IPS DF 6.9 (cell line): ENCODE measurements around the gene C19orf85.
A peak's percentile ranks its signal among the peaks of the same experiment; 100 is the strongest.

Experiments used
- DNase-seq: peaks from one replicate; pipeline ENCODE4 v3.0.0-alpha.2; 2013; ENCODE audit warnings: low read depth, low spot score
- H3K27ac ChIP-seq: one replicate; pipeline ENCODE4 v1.5.1; 2013; ENCODE audit warnings: low read length, control low read depth
- H3K27me3 ChIP-seq: 2 replicates; pipeline ENCODE4 v1.6.1; 2013; ENCODE audit warnings: mild to moderate bottlenecking, low read length; ENCODE audit not compliant: control insufficient read depth, insufficient read depth
- H3K36me3 ChIP-seq: 2 replicates; pipeline ENCODE4 v1.6.1; 2013; ENCODE audit warnings: low read length; ENCODE audit not compliant: control insufficient read depth, insufficient read depth
- H3K4me1 ChIP-seq: 2 replicates; pipeline ENCODE4 v1.6.1; 2013; ENCODE audit warnings: low read length; ENCODE audit not compliant: control insufficient read depth, insufficient read depth
- H3K4me3 ChIP-seq: 2 replicates; pipeline ENCODE4 v1.5.1; 2013; ENCODE audit warnings: mild to moderate bottlenecking, low read length
- H3K9me3 ChIP-seq: 2 replicates; pipeline ENCODE4 v1.6.1; 2013; ENCODE audit warnings: low read length, inconsistent platforms; ENCODE audit not compliant: control insufficient read depth, insufficient read depth
- WGBS: extraction: QIAGEN DNeasy Blood & Tissue Kit; methylation state at CpG from one replicate; pipeline ENCODE4 v1.1.7; 2013; ENCODE audit warnings: mixed read lengths, missing lambda C conversion rate; ENCODE audit not compliant: insufficient read length, insufficient coverage; 5-methylcytosine and 5-hydroxymethylcytosine counted together

C19orf85 gene

GRCh38 chr19:55488986-55489710 lies 24.6 kb upstream of the C19orf85 start:
- Histone ChIP-seq H3K27ac (no peak overlapping the region), H3K27me3 (no peaks in the 10 kb centered on the region), H3K9me3 (no peaks in the 10 kb centered on the region), H3K36me3 (no peaks in the 10 kb centered on the region; the same call in 1 of the 2 replicates), H3K4me3 (no peak overlapping the region), H3K4me1 (peaks cover 13% of the 10 kb centered on the region)
- DNase-seq = no peak
- WGBS = no CpG with 5 or more reads among the region's 36 CpGs

GRCh38 chr19:55487924-55488687 lies 23.6 kb upstream of the C19orf85 start, which contains the start of gene SSC5D:
TSS of gene SSC5D (plus strand) at chr19:55488436. CDS start at chr19:55488590, 154 bp downstream.
- Histone ChIP-seq H3K4me3 (peak within 1 kb of the TSS; percentile 9; the same call in 1 of the 2 replicates), H3K27ac (no peak within 1 kb of the TSS)

GRCh38 chr19:55486971-55487923 lies 22.7 kb upstream of the C19orf85 start:
- WGBS = no CpG with 5 or more reads among the region's 27 CpGs
- H3K27ac ChIP-seq = no peak overlapping the region

More at GRCh38 chr19:55487924-55488687, 23.6 kb upstream of the C19orf85 start, which contains the start of gene SSC5D:
- Histone ChIP-seq H3K9me3 (no peaks in the 10 kb centered on the region), H3K4me1 (peaks cover 15% of the 10 kb centered on the region), H3K36me3 (no peaks in the 10 kb centered on the region; the same call in 1 of the 2 replicates), H3K27me3 (no peaks in the 10 kb centered on the region)
- no peak for DNase-seq
- WGBS = no CpG with 5 or more reads among the region's 21 CpGs

DNA sequence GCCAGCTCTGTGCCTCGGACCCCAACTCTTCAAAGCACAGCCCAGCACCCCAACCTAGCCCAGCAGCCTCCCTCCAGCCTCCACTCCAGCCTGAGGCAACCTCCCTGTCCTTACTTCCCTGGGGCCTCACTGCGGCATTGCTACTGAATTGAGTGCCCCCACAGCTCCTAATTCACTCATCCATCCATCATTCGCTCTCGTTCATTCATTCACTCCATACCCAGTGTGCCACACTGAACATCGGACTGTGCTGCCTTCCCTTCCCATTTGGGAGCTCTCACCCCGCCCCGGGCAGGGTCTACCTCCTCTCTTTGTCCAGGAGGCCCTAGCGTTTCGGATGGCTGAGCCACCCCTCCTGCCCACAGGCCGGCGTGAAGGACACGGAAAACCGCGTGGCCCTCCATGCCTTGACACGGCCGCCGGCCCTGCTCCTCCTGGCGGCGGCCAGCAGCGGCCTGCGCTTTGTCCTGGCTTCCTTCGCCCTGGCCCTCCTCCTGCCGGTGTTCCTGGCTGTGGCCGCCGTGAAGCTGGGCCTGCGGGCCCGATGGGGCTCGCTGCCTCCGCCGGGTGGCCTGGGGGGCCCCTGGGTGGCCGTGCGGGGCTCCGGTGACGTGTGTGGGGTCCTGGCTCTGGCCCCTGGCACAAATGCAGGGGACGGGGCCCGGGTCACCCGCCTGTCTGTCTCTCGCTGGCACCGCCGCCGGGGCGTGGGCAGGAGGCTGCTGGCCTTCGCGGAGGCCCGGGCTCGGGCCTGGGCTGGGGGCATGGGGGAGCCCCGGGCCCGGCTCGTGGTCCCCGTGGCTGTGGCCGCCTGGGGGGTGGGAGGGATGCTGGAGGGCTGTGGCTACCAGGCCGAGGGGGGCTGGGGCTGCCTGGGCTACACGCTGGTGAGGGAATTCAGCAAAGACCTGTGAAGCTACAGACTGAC lies 21.8 kb upstream of the C19orf85 start:
- no peak overlapping the region for H3K4me3 ChIP-seq
- WGBS = no CpG with 5 or more reads among the region's 53 CpGs
- H3K9me3 ChIP-seq = no peaks in the 10 kb centered on the region
- no peaks in the 10 kb centered on the region for H3K27me3 ChIP-seq
- H3K4me1 ChIP-seq = peaks cover 18% of the 10 kb centered on the region
- H3K27ac ChIP-seq = no peak overlapping the region
- H3K36me3 ChIP-seq = peaks cover 5% of the 10 kb centered on the region; the same call in 1 of the 2 replicates
- DNase-seq = no peak

More at GRCh38 chr19:55486971-55487923, 22.7 kb upstream of the C19orf85 start:
- no peak for DNase-seq
- no peak overlapping the region for H3K4me3 ChIP-seq
- H3K9me3 ChIP-seq = no peaks in the 10 kb centered on the region
- H3K27me3 ChIP-seq = no peaks in the 10 kb centered on the region
- H3K36me3 ChIP-seq = peaks cover 5% of the 10 kb centered on the region; the same call in 1 of the 2 replicates
- H3K4me1 ChIP-seq = peaks cover 15% of the 10 kb centered on the region

DNA sequence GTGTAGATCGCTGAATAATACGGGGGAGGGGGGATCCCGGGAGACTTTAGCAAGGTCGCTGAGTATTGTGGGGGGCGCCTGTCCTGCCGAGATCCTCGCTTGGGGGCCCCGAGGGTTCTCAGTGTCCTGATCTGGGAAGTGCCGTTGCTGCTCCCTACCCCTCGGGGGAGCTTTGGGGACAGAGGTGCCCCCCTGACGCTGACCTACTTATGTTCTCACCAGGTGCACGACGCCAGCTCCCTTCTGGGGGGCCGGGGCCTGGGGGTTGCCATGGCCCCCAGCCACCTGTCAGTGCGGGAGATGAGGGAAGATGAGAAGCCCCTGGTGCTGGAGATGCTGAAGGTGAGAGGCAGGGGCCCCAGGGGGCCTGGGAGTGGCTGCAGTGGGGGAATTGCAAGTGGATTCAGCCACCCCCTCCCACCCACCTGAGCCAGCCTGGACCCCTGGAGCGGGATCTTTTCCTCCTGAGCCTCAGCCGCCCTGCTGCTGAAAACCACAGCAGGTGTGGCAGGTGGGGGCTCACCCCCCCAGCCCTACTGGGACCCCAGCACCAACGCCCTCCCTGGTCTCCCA lies 21.0 kb upstream of the C19orf85 start:
- no peaks in the 10 kb centered on the region for H3K27me3 ChIP-seq
- peaks cover 19% of the 10 kb centered on the region for H3K4me1 ChIP-seq
- H3K4me3 ChIP-seq = peak overlapping the region; percentile 57; the same call in 1 of the 2 replicates
- no CpG with 5 or more reads among the region's 18 CpGs for WGBS
- no peak overlapping the region for H3K27ac ChIP-seq
- no peak for DNase-seq
- H3K9me3 ChIP-seq = no peaks in the 10 kb centered on the region
- H3K36me3 ChIP-seq = peaks cover 5% of the 10 kb centered on the region; the same call in 1 of the 2 replicates

GRCh38 chr19:55484593-55485438 lies 20.3 kb upstream of the C19orf85 start, which contains the start of gene NAT14:
TSS of gene NAT14 (plus strand) at chr19:55485188. CDS start at chr19:55485709, 521 bp downstream.
- peaks cover 19% of the 10 kb centered on the region for H3K4me1 ChIP-seq
- WGBS = no CpG with 5 or more reads among the region's 78 CpGs
- H3K27ac ChIP-seq = no peak within 1 kb of the TSS
- H3K36me3 ChIP-seq = peaks cover 5% of the 10 kb centered on the region; the same call in 1 of the 2 replicates
- H3K27me3 ChIP-seq = no peaks in the 10 kb centered on the region
- H3K4me3 ChIP-seq = peak within 1 kb of the TSS; percentile 57; the same call in 1 of the 2 replicates
- H3K9me3 ChIP-seq = no peaks in the 10 kb centered on the region
- no peak for DNase-seq

DNA sequence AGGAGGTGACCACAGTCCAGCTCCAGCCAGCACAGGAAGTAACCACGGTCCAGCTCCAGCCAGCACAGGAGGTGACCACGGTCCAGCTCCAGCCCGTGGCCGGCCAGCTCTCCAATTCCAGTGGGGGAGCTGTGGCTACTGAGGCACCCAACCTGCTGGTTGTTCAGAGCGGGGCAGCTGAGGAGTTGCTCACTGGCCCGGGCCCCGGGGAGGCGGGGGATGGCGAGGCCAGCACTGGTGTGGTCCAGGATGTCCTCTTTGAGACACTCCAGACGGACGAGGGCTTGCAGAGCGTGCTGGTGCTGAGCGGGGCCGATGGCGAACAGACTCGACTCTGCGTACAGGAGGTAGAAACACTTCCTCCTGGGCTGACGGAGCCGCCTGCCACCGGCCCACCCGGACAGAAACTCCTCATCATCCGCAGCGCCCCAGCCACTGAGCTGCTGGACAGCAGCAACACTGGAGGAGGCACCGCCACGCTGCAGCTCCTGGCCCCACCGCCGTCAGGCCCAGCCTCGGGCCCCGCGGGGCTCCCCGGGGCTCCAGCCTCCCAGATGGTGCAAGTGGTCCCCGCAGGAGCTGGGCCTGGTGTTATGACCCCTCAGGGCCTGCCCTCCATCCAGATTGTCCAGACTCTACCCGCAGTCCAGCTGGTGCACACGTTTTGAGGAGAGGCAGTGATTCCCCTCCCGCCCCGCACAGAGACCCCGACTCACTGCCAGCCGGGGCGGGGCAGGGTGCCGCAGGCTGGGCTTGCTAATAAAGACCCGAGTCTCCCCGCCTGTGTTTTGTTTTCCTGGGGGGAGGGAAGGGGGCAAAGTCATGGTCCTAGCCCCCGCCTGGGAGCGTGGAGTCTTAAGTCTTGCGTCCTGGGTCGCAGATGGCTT lies 19.4 kb upstream of the C19orf85 start:
- DNase-seq = no peak
- WGBS = no CpG with 5 or more reads among the region's 46 CpGs
- Histone ChIP-seq H3K9me3 (no peaks in the 10 kb centered on the region), H3K36me3 (peaks cover 5% of the 10 kb centered on the region; the same call in 1 of the 2 replicates), H3K4me1 (peaks cover 12% of the 10 kb centered on the region), H3K27ac (no peak overlapping the region), H3K4me3 (peak overlapping the region; percentile 57; the same call in 1 of the 2 replicates), H3K27me3 (no peaks in the 10 kb centered on the region)
